Measurements from ENCODE around the gene ENO2.

DNA sequence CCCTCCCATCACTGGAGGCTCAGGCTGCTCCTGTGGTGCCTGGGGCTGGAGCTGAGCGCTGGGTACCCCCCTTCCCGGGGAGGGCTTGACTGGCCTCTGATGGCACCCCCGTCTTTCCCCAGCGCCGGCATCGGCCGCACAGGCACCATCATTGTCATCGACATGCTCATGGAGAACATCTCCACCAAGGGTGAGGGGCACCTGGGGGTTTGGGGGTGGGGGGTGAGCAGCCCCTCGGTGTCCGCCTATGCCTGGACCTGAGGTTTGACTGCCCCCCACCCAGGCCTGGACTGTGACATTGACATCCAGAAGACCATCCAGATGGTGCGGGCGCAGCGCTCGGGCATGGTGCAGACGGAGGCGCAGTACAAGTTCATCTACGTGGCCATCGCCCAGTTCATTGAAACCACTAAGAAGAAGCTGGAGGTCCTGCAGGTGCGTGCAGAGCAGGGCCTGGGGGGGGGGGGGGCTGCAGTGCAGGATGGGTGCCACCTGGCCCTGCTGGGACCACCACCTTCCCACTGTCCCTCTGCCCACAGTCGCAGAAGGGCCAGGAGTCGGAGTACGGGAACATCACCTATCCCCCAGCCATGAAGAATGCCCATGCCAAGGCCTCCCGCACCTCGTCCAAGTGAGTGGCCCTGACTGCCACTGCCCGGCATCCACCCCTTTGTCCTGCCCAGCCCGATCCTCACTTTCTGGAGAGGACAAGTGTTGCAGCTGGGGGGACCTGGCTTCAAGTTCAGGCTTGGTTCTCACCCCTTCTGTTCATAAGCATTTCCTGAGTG is 45.6 kb downstream of the ENO2 start:
- TF ChIP-seq, protein P1, sequence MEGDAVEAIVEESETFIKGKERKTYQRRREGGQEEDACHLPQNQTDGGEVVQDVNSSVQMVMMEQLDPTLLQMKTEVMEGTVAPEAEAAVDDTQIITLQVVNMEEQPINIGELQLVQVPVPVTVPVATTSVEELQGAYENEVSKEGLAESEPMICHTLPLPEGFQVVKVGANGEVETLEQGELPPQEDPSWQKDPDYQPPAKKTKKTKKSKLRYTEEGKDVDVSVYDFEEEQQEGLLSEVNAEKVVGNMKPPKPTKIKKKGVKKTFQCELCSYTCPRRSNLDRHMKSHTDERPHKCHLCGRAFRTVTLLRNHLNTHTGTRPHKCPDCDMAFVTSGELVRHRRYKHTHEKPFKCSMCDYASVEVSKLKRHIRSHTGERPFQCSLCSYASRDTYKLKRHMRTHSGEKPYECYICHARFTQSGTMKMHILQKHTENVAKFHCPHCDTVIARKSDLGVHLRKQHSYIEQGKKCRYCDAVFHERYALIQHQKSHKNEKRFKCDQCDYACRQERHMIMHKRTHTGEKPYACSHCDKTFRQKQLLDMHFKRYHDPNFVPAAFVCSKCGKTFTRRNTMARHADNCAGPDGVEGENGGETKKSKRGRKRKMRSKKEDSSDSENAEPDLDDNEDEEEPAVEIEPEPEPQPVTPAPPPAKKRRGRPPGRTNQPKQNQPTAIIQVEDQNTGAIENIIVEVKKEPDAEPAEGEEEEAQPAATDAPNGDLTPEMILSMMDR (IDR thresholded peaks at IDR 0.05): no peak
- TF ChIP-seq POLR2A (IDR thresholded peaks at IDR 0.05): no peak
